PFSK-1 (cell line): ENCODE results near the gene ATAD3A.

Source experiments
- FOXP2 ChIP-seq: optimal IDR thresholded peaks from 2 replicates; pipeline ENCODE3; 2011; ENCODE audit warnings: borderline replicate concordance, control low read depth, inconsistent platforms; ENCODE audit not compliant: insufficient read depth; ENCODE audit errors: extremely low read length, extremely low read depth
- POLR2AphosphoS5 ChIP-seq: IDR thresholded peaks from 2 replicates; pipeline ENCODE4 v1.6.1; 2012; ENCODE audit warnings: low read depth, mild to moderate bottlenecking, control low read depth, low read length, moderate library complexity
- TAF1 ChIP-seq: IDR thresholded peaks from 2 replicates; pipeline ENCODE4 v1.6.1; 2012; ENCODE audit warnings: low read length, control low read depth, borderline replicate concordance; ENCODE audit not compliant: insufficient read depth

DNA sequence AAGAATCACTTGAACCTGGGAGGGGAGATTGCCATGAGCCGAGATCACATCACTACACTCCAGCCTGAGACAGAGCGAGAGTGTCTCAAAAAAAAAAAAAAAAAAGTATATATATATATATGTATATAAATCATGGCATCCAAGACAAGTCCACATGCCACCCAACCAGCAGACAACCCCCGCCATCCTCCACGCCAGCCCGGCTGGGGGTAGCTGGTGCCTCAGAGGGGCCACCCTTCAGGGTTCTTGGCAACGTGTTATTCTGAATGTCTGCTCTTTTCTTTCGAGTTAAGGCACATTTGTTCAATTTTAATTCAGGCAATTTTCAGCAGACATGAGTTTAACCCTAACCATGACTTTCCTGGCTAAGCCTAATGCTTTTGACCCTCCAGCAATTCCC, 38.1 kb downstream of the ATAD3A start:
- TF ChIP-seq POLR2AphosphoS5, result no peak
- TF ChIP-seq FOXP2, result no peak
- TF ChIP-seq TAF1, result no peak
